AG04449 (cell line): Measurements from ENCODE around the gene PLXNA4.

Experiments used
- CTCF ChIA-PET: fragments of 350-600 bp; formaldehyde crosslinking; extraction: SDS; loops from one replicate; lab custom pipeline; 2021; ENCODE audit warnings: antibody characterized with exemption; lab: Yijun Ruan, JAX
- POLR2A ChIA-PET: fragments of 400-600, 350-600 bp; formaldehyde crosslinking; extraction: SDS; loops from one replicate; lab custom pipeline; 2020; ENCODE audit warnings: antibody characterized with exemption, inconsistent platforms; lab: Yijun Ruan, JAX
- DNase-seq: peaks from one replicate; pipeline ENCODE4 v3.0.0-alpha.2; 2010; ENCODE audit warnings: low read depth, low spot score
- H3K4me3 ChIP-seq: 2 replicates; pipeline ENCODE4 v1.5.1; 2011; ENCODE audit warnings: low read depth, mild to moderate bottlenecking, control low read depth, low read length
- TF ChIP-seq, protein P1 (sequence below): IDR thresholded peaks from one replicate; pipeline ENCODE4 v1.5.1; 2011; ENCODE audit warnings: mild to moderate bottlenecking, moderate library complexity, low read length, control low read depth, inconsistent platforms; ENCODE audit not compliant: insufficient read depth; ENCODE audit errors: missing control alignments

Gene PLXNA4

DNA sequence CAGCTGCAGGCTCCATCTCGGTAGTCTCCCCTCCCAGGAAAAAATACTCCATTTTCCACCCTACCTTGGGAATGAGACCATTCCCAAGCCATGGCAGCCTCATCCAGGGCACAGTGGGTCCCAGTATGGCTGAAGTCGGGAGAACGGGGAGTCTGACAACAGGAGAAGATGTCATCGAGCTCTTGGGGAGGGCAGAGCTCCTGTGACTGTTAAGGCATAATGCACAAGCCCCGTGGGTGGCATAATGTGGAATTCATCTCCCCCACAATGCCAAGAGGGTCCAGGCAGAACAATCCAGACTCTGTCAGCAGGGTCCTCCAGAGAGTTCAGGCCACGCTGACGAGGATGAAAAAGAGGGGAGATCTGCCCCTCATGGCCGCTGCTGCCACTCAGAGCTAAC lies 279.4 kb downstream of the PLXNA4 start:
- ChIA-PET POLR2A (no interaction called here), CTCF (interaction anchor here (1.4 to 1.5 kb wide), 2 partner anchors 28 to 351 kb away, joined by 3 to 5 read pairs; no protein-coding TSS in a partner anchor)

DNA sequence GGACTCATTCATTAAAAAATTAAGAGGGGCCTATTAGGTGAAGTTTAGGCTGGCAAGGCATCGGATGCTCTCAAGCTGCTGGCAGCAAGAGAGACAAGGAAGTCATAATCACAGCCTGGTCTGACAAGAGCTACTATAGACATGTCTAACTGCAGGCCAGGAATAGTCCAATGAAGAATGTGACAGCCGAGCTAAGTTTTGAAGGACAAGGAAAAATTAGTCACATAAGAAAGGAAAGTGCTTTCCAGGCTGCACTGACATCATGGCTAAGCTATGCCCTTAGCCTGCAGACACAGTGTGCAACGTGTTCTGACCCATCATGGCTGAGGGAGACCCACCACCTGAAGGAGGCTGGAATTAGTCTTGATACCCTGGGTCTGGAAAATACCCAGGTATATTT lies 281.1 kb downstream of the PLXNA4 start:
- no peak for DNase-seq
- no peak overlapping the region for H3K4me3 ChIP-seq
- ChIA-PET POLR2A (no interaction called here), CTCF (interaction anchor here (1.4 to 1.6 kb wide), 2 partner anchors 291 to 436 kb away, joined by 3 to 5 read pairs; no protein-coding TSS in a partner anchor)
- TF ChIP-seq, protein P1, sequence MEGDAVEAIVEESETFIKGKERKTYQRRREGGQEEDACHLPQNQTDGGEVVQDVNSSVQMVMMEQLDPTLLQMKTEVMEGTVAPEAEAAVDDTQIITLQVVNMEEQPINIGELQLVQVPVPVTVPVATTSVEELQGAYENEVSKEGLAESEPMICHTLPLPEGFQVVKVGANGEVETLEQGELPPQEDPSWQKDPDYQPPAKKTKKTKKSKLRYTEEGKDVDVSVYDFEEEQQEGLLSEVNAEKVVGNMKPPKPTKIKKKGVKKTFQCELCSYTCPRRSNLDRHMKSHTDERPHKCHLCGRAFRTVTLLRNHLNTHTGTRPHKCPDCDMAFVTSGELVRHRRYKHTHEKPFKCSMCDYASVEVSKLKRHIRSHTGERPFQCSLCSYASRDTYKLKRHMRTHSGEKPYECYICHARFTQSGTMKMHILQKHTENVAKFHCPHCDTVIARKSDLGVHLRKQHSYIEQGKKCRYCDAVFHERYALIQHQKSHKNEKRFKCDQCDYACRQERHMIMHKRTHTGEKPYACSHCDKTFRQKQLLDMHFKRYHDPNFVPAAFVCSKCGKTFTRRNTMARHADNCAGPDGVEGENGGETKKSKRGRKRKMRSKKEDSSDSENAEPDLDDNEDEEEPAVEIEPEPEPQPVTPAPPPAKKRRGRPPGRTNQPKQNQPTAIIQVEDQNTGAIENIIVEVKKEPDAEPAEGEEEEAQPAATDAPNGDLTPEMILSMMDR = no peak

More for the DNA sequence above, 279.4 kb downstream of the PLXNA4 start:
- no peak for DNase-seq
- no peak overlapping the region for H3K4me3 ChIP-seq
- TF ChIP-seq, protein P1 = no peak

DNA sequence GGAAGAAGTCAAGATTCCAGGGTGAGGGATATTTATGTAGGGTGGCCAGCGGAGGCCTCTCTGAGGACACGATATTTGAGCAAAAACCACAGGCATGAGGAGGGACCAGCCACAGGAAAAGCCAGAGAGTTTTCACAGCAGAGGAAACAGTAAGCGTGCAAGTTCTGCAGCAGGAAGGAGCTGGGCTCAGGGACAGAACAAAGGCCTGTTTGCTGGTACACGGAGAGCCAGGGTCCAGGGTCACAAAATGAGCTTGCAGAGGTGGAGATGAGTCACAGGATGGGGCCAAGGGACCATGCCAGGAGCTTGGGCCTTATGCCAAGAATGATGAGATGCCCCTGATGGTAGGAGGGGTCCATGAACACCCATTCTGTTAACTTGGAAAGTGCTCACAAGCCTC lies 283.5 kb downstream of the PLXNA4 start:
- ChIA-PET POLR2A (no interaction called here), CTCF (interaction anchor here (0.6 to 1.0 kb wide), 3 partner anchors 247 to 434 kb away, joined by 3 to 4 read pairs (median 3); no protein-coding TSS in a partner anchor)
- TF ChIP-seq, protein P1 = no peak
- DNase-seq = no peak
- H3K4me3 ChIP-seq = no peak overlapping the region

DNA sequence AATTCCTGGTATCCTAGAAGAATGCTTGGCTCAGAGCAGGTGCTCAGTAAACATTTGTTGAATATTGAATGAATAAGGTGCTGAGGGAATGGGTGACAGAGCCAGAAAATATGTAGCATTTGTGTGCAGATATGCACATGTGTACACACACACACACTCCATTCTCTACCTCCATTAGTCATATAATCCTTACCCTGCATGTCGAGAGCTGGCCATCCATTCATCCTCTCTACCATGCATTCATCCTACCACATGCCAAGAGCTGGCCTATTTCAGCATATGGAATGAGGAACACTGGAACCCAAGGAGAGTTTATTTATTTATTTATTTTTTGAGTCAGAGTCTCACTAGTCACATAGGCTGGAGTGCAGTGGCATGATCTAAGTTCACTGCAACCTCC lies 284.8 kb downstream of the PLXNA4 start:
- ChIA-PET POLR2A (no interaction called here), CTCF (interaction anchor here (1.4 to 2.9 kb wide), 2 partner anchors 289 to 432 kb away, joined by 4 to 7 read pairs; no protein-coding TSS in a partner anchor)
- no peak overlapping the region for H3K4me3 ChIP-seq
- TF ChIP-seq, protein P1 = no peak
- no peak for DNase-seq

- no peak overlapping the region for H3K4me3 ChIP-seq
- ChIA-PET CTCF (interaction anchor here (1.2 to 2.9 kb wide), 2 partner anchors 29 to 431 kb away, joined by 4 to 7 read pairs; no protein-coding TSS in a partner anchor), POLR2A (no interaction called here)
- no peak for DNase-seq
- TF ChIP-seq, protein P1 = no peak
Measured at GRCh38 chr7:132290021-132290420, 286.2 kb downstream of the PLXNA4 start.

GRCh38 chr7:132286836-132287235 lies 289.4 kb downstream of the PLXNA4 start:
- POLR2A ChIA-PET = no interaction called here
- DNase-seq = no peak
- H3K4me3 ChIP-seq = no peak overlapping the region
- TF ChIP-seq, protein P1 = no peak
- CTCF ChIA-PET = interaction anchor here (1.0 kb wide), 1 partner anchor 427 kb away, joined by 3 read pairs; no protein-coding TSS in a partner anchor
